ENCODE results near the gene SLC25A33.

DNA sequence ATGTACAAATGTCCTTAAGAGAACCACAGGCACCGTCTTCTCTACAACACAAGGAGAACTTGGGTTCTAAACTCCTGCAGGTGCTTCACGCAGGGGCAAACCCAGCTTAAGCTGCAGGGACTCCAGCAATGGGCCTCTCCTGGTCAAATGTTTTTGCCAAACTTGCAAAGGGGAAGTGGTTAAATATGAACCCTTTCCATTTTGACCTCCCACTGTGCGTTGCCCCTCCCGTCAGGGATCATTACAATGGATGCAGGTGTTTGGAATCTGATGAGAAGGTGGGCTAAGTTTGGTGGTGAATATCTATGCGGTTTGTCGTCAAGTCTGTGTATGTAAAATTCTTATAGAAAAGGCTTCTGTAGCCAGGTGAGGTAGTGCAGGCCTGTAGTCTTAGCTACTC, 29.1 kb upstream of the SLC25A33 start:
- TF ChIP-seq, protein P1, sequence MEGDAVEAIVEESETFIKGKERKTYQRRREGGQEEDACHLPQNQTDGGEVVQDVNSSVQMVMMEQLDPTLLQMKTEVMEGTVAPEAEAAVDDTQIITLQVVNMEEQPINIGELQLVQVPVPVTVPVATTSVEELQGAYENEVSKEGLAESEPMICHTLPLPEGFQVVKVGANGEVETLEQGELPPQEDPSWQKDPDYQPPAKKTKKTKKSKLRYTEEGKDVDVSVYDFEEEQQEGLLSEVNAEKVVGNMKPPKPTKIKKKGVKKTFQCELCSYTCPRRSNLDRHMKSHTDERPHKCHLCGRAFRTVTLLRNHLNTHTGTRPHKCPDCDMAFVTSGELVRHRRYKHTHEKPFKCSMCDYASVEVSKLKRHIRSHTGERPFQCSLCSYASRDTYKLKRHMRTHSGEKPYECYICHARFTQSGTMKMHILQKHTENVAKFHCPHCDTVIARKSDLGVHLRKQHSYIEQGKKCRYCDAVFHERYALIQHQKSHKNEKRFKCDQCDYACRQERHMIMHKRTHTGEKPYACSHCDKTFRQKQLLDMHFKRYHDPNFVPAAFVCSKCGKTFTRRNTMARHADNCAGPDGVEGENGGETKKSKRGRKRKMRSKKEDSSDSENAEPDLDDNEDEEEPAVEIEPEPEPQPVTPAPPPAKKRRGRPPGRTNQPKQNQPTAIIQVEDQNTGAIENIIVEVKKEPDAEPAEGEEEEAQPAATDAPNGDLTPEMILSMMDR (IDR thresholded peaks at IDR 0.05) = no peak
- TF ChIP-seq POLR2AphosphoS5 (IDR thresholded peaks at IDR 0.05) (no peak), POLR2A (IDR thresholded peaks at IDR 0.05) (no peak), EP300 (IDR thresholded peaks at IDR 0.05) (no peak)
